DMS 273 treated with DMSO at 0.1 percent for 48 hours (cell line): ENCODE results near the gene LRIG1.

Experiments
- DNase-seq: peaks from one replicate; lab custom pipeline; 2025; lab: John Stamatoyannopoulos, UW

LRIG1 gene

GRCh38 chr3:66353039-66353438, 147.8 kb downstream of the LRIG1 start:
- DNase-seq: no peak

GRCh38 chr3:66350601-66351000, 150.2 kb downstream of the LRIG1 start:
- DNase-seq: no peak

GRCh38 chr3:66348704-66349103, 152.1 kb downstream of the LRIG1 start:
- no peak for DNase-seq

GRCh38 chr3:66344848-66345578, 155.8 kb downstream of the LRIG1 start:
- no peak for DNase-seq

GRCh38 chr3:66344391-66344811, 156.4 kb downstream of the LRIG1 start:
- no peak for DNase-seq

GRCh38 chr3:66342717-66343356, 158.0 kb downstream of the LRIG1 start:
- no peak for DNase-seq

- DNase-seq: no peak
These were observed 161.9 kb downstream of the LRIG1 start for GRCh38 chr3:66338927-66339326.

GRCh38 chr3:66336333-66336766, 164.5 kb downstream of the LRIG1 start:
- DNase-seq: no peak

GRCh38 chr3:66335671-66336070, 165.2 kb downstream of the LRIG1 start:
- DNase-seq: no peak
